Fibroblast of lung (primary cell): ENCODE data around the gene GRB2. TPM values are rescaled to one million over a fixed set of nuclear protein-coding genes. Genes with fewer than 3 reads are reported as not detected.
A peak's percentile ranks its signal among the peaks of the same experiment; 100 is the strongest.

Source experiments
- DNase-seq, 2 donors: peaks; one replicate each; pipeline versions ENCODE4 v3.0.0 to v3.0.0-alpha.2; 2010; ENCODE audit warnings: low read depth in 2 of 2
- H2AFZ ChIP-seq: 2 replicates; pipeline ENCODE4 v1.5.1; 2012; ENCODE audit warnings: low read length, control low read depth, inconsistent platforms
- H3K27ac ChIP-seq: 2 replicates; pipeline ENCODE4 v1.5.1; 2011; ENCODE audit warnings: low read length, control low read depth; ENCODE audit not compliant: insufficient read depth
- H3K27me3 ChIP-seq: 2 replicates; pipeline ENCODE4 v1.5.1; 2011; ENCODE audit warnings: mild to moderate bottlenecking, low read length; ENCODE audit not compliant: control insufficient read depth, insufficient read depth
- H3K36me3 ChIP-seq: 2 replicates; pipeline ENCODE4 v1.5.1; 2011; ENCODE audit warnings: low read length; ENCODE audit not compliant: control insufficient read depth, insufficient read depth
- H3K4me1 ChIP-seq: 2 replicates; pipeline ENCODE4 v1.5.1; 2011; ENCODE audit warnings: low read length; ENCODE audit not compliant: control insufficient read depth, insufficient read depth; ENCODE audit errors: extremely low read depth
- H3K4me2 ChIP-seq: 2 replicates; pipeline ENCODE4 v1.5.1; 2011; ENCODE audit warnings: low read length, control low read depth; ENCODE audit not compliant: insufficient read depth; ENCODE audit errors: extremely low read depth
- H3K4me3 ChIP-seq, 4 experiments: fragments of 200-600 bp in 1 of 4; sonication (generic) in 1 of 4; replicated peaks in 1 of 4; 2 replicates each; pipeline ENCODE4 v1.5.1; 2011 to 2016; ENCODE audit warnings: low read length in 4 of 4, low read depth in 3 of 4, mild to moderate bottlenecking in 3 of 4, control low read depth in 2 of 4, inconsistent platforms in 1 of 4, mixed read lengths in 1 of 4; ENCODE audit not compliant: insufficient read depth in 1 of 4; ENCODE audit errors: control extremely low read depth in 1 of 4
- H3K79me2 ChIP-seq: 2 replicates; pipeline ENCODE4 v1.5.1; 2012; ENCODE audit warnings: mild to moderate bottlenecking, low read length, inconsistent platforms; ENCODE audit not compliant: control insufficient read depth, insufficient read depth
- H3K9ac ChIP-seq: 2 replicates; pipeline ENCODE4 v1.5.1; 2011; ENCODE audit warnings: mild to moderate bottlenecking, low read length, control low read depth; ENCODE audit not compliant: insufficient read depth
- H3K9me3 ChIP-seq: 2 replicates; pipeline ENCODE4 v1.5.1; 2012; ENCODE audit warnings: low read depth, low read length; ENCODE audit not compliant: control insufficient read depth, insufficient read depth
- H4K20me1 ChIP-seq: 2 replicates; pipeline ENCODE4 v1.5.1; 2011; ENCODE audit warnings: low read length; ENCODE audit not compliant: control insufficient read depth, insufficient read depth; ENCODE audit errors: extremely low read depth
- CTCF ChIP-seq, 2 donors: IDR thresholded peaks in 1 of 2; conservative IDR thresholded peaks in 1 of 2; 1 replicate in 1 of 2; 2 replicates in 1 of 2; pipeline ENCODE4 v1.5.1; 2011 to 2012; ENCODE audit warnings: low read length in 2 of 2, control low read depth in 1 of 2, inconsistent platforms in 1 of 2, low read depth in 1 of 2, mild to moderate bottlenecking in 1 of 2
- EZH2 ChIP-seq: IDR thresholded peaks from 2 replicates; pipeline ENCODE4 v1.5.1; 2012; ENCODE audit warnings: low read length, control low read depth, mild to moderate bottlenecking; ENCODE audit errors: missing control alignments
- polyA plus RNA-seq, 2 donors: library from polyadenylated mRNA; depleted of rRNA in 1 of 2; stranded (reverse) in 1 of 2; unstranded in 1 of 2; fragments of >200 nt; gene quantifications; 2 replicates each; pipeline ENCODE4 v1.2.1, GENCODE V29; 2011 to 2012; ENCODE audit warnings: missing spikeins in 1 of 2
- total RNA-seq: library from RNA; depleted of rRNA; stranded (reverse); fragments of >200 nt; gene quantifications from 2 replicates; pipeline ENCODE4 v1.2.1, GENCODE V29; 2014

Gene GRB2
- total and polyA plus RNA-seq, 2 donors (not counting 1 experiment from before 2014, with no cell fraction given), result 68.9 to 69.7 TPM

- H3K4me2 ChIP-seq, result no peak overlapping the region
- peaks cover 18% of the 10 kb centered on the region for H3K79me2 ChIP-seq
- no peaks in the 10 kb centered on the region for H4K20me1 ChIP-seq
- H3K4me1 ChIP-seq, result no peaks in the 10 kb centered on the region
- TF ChIP-seq EZH2 (no peak), CTCF (conservative IDR thresholded peaks at IDR 0.05 in 1 of 2, IDR thresholded peaks at IDR 0.05 in 1 of 2; ENCODE audit: low read depth in 1 of 2, low read length in 2 of 2) (no peak)
- H3K27me3 ChIP-seq, result no peaks in the 10 kb centered on the region
- H3K36me3 ChIP-seq, result no peaks in the 10 kb centered on the region
- no peak overlapping the region for H3K27ac ChIP-seq
- H3K9ac ChIP-seq, result no peak overlapping the region
- no peak for DNase-seq
- H3K9me3 ChIP-seq, result no peaks in the 10 kb centered on the region
- H2AFZ ChIP-seq, result no peak overlapping the region
- no peak overlapping the region for H3K4me3 ChIP-seq
Observed at GRCh38 chr17:75345514-75346167, 59.8 kb downstream of the GRB2 start.

GRCh38 chr17:75344666-75345065 lies 60.8 kb downstream of the GRB2 start:
- H3K79me2 ChIP-seq, result peaks cover 18% of the 10 kb centered on the region
- no peak for TF ChIP-seq EZH2
- TF ChIP-seq CTCF (conservative IDR thresholded peaks at IDR 0.05 in 1 of 2, IDR thresholded peaks at IDR 0.05 in 1 of 2; ENCODE audit: low read depth in 1 of 2, low read length in 2 of 2), result no peak
- H3K27me3 ChIP-seq, result no peaks in the 10 kb centered on the region

GRCh38 chr17:75342996-75343395 lies 62.5 kb downstream of the GRB2 start:
- H3K9ac ChIP-seq, result no peak overlapping the region
- no peak for DNase-seq
- no peak overlapping the region for H3K4me3 ChIP-seq
- H3K4me1 ChIP-seq, result no peaks in the 10 kb centered on the region
- H3K27ac ChIP-seq, result no peak overlapping the region
- TF ChIP-seq EZH2 (no peak), CTCF (conservative IDR thresholded peaks at IDR 0.05 in 1 of 2, IDR thresholded peaks at IDR 0.05 in 1 of 2; ENCODE audit: low read depth in 1 of 2, low read length in 2 of 2) (no peak)
- no peaks in the 10 kb centered on the region for H3K9me3 ChIP-seq
- H3K4me2 ChIP-seq, result no peak overlapping the region
- no peak overlapping the region for H2AFZ ChIP-seq
- H3K79me2 ChIP-seq, result peaks cover 18% of the 10 kb centered on the region
- H4K20me1 ChIP-seq, result no peaks in the 10 kb centered on the region
- H3K27me3 ChIP-seq, result no peaks in the 10 kb centered on the region
- H3K36me3 ChIP-seq, result no peaks in the 10 kb centered on the region

More at GRCh38 chr17:75344666-75345065, 60.8 kb downstream of the GRB2 start:
- Histone ChIP-seq H3K4me2 (no peak overlapping the region), H3K36me3 (no peaks in the 10 kb centered on the region), H3K4me1 (no peaks in the 10 kb centered on the region), H3K27ac (no peak overlapping the region), H2AFZ (no peak overlapping the region), H3K4me3 (no peak overlapping the region), H3K9me3 (no peaks in the 10 kb centered on the region), H3K9ac (no peak overlapping the region), H4K20me1 (no peaks in the 10 kb centered on the region)
- peak in 1 of 2 donors; percentile 30 for DNase-seq
